Measurements from ENCODE around the gene ENOX1.
A peak's percentile ranks its signal among the peaks of the same experiment; 100 is the strongest.
"Not testable (repeated sequence)": the region's sequence is repeated elsewhere in the genome, so short reads cannot be mapped to it uniquely, and the experiment has no call there.

Gene ENOX1

DNA sequence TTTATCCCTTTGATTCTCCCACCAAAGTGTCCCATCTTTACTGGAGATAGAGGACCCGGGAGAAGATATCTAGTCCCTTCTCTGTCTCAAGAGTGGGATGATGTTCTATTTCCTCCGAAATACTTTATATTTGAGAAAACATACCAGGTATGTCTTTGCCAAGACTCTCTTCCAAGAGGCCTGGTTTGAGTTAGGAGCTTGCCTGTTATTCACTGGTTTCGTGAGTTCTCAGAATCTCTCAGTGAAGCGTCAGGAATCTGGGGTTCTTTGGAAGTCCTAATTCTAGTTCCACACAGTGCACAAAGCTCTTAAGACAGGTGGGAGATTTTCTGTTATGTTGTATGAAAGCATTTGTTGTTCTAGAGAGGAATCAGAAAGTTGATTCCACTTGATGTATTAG, 581.4 kb downstream of the ENOX1 start:
- DNase-seq (ENCODE audit: low read depth in 2 of 2) = no peak

DNA sequence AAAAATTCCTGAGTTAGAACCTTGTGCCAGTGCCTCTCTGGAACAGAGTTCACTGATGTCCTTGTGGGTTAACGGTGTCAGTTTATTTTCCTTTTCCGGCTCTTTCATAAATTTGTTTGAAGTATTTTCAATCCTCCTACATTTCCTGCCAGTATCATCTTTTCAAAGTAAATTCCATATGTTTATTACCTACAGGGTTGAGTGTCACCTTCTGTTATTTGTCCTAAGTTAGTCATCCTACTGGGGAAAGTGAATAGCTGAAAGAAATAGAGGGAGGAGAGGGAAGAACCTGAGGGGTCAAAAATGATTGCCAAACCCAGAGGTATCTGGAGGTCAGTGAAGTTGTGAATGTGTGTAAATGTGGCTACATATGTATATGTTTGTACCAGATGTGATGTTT, 582.2 kb downstream of the ENOX1 start:
- no peak for DNase-seq (ENCODE audit: low read depth in 2 of 2)

DNA sequence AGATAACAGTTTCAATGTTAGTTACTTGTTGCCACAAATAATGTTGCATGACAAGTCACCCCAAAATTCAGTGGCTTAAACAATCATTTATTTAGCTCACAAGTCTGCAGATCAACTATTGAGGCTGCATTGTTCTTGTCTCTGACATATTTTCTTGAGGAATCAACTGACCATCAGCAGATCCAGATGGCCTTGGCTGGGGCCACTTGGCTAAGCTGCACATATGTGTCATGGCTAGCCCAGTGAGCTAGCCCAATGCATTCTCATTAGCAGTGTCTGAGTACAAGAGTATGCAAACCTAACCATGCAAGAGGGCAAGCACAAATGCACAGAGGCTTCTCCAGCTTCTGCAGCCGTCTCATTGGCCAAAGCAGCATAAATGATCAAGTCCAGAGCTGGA, 583.0 kb downstream of the ENOX1 start:
- DNase-seq (ENCODE audit: low read depth in 2 of 2) = no peak

DNA sequence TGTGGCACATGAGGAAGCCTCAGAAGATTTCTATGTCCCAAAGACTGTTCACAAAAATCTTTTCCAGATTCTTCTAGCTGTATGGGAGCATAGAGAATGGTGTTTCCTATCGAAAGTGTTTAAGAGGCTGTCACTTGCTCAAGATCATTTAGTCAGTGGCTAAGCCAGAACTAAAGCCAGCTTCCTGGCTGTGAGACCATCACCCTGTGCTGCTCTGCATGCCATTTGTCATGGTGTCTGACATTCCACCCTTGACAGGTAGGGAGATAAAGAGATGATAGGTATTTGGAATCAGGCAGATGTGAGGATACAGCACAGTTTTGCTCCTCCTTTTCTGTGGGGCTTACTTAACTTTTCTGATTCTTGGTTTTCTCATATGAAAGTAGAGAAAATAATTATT, 586.0 kb downstream of the ENOX1 start:
- DNase-seq (ENCODE audit: low read depth in 2 of 2) = no peak

DNA sequence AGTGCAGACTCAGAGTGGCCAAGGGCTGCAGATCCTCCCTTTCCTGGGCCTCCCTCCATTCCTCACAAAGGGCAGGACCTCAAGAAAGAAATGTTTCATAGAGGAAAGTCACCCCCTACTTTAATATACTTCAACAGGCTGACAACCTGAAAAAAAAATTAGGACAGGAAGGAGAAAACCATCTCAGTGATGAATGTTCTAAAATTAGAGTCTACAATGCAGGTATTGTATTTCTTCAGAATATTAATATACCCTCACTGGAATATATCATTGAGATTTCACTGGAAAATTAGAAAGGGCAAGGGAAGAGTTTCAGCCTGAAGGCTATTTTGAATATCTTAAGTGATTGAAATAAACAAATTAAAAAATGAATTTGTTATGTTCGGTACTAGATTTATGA, 586.5 kb downstream of the ENOX1 start:
- no peak for DNase-seq (ENCODE audit: low read depth in 2 of 2)

DNA sequence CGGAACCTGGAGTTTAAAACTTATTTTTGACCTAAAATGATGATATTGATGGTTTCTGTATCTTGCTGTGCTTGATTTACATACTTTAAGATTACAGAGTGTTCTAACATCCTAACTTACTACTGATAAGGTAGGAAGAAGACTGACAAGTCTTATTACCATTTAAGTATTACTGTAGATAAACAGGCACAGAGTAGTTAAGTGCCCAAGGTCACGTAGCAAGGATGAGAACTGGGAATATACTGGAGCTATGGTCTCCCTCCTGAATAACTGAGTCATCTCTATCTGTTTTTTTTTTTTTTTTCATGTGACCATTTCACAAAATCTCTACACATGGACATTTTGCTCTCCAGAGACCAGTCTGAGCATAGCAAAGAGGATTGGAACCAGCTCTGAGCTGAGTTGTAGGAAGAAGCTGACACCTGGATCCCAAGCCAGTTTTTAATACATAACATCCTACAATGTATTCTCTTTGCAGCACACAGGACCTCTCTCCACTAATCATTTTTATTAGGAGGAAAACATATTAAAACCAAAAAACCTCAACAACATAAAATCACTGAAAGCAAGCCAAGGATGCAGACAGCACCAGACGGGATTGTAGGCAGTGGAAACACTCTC, 589.9 kb downstream of the ENOX1 start:
- DNase-seq (ENCODE audit: low read depth in 2 of 2) = peak; percentile 15 to 18

DNA sequence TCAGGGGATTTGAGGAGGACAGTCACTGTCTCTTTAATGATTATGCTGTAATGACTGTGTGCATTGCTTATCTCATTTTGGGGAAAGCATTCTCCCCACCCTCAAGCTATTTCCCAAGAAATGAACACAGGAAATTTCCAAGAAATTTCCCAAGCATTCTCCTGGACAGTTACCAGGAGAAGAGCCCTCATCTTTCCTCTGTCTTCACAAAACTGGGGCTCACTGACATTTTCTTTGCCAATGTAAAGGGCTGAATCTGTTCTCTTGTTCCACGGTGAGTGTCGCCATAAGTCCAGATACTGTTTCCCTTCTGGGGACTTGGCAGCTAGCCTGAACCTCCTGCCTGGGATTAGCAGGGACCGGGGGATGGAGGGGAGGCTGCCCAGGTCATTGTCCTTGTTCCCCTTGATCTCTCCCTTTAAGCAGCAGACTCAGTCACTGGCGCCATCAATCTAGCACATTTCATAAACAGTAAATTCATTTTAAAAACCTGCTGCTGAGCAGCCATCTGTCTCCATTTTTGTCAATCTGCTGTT, 590.6 kb downstream of the ENOX1 start:
- no peak for DNase-seq (ENCODE audit: low read depth in 2 of 2)

DNA sequence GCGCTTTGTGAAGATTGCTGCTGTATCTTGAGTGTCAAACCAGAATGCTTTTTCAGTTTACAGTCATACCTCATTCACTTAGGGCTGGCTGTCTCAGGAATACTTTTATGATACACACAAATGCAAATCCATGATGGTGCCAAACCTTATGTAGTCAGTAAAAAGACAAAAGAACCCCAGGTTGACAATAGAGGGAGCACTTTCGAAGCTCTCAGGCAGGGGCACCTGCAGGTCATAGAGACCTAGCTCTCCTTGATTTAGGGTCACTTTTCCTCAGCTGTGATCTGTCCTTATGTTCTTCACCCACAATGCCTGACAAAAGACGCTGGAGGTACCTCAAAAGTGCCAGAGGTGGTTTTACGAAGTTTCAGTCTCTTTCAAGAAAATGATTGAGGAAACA, 591.2 kb downstream of the ENOX1 start:
- no peak for DNase-seq (ENCODE audit: low read depth in 2 of 2)

DNA sequence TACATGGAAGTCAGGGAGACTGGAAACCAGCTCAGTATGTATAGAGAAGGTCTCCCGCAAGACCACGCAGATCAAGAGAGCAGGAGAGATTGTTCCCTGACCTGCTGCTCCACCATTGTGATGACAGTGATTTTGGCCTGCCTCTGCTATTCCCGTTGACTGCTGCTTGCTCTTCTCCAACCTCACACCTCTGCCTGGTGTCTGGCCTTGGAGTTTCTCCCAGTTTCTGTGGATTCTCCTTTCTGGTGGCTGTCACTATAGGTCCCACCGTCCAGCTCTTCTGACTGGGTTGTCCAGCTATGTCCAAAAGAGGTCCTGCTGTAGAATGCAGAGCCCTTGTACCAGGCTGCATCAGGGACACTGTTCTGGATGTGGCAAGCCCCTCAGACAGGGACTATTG, 591.7 kb downstream of the ENOX1 start:
- no peak for DNase-seq (ENCODE audit: low read depth in 2 of 2)

DNA sequence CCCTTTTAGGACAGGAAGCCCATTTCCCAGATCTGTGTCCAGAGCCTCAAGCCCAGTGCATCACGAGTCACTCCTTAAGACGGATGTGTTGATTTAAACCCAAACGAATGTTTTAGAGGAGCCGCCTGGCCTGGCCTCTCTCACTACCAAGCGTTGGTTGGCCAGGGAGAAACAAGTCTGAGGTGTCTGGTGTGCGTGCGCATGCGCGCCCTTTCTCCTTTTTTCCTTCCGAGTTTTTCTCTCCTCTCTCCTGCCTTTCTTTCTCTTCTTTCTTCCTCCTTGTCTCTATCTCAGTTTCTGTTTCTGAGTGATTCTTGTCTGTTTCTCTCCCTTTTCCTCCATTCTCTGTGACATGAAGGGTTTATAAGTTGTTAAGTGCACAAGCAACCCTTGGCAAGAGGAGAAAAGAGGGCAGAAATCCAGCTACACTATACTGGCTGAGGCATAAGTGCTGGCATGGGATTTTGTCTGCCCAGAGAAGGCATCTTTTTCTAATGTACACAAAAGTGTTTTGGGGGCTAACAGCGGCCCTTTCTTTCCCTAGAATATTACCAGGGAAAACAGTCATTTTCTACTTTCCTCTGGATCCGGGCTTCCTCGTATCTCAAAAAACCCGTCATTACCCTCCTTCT, 592.9 kb downstream of the ENOX1 start:
- no peak for DNase-seq (ENCODE audit: low read depth in 2 of 2)

DNA sequence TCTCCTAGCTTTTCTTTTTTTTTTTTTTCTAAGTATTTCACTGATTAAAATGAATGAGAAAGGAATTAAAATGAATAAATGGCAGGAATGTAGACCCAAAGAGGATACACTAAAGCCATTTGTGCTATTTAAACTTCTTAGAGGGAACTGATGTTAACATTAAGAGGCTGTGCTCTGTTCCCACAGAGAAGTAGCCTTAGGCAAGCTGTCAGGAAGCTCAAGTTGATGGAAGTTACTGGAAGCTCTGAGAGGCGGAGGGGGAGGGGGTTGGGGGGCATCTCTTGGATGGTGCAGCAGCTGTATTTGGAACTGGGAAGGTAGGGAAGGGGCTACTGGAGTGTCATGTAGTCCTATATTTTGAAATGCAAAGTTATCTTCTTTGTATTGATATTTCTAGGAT, 595.2 kb downstream of the ENOX1 start:
- no peak for DNase-seq (ENCODE audit: low read depth in 2 of 2)

DNA sequence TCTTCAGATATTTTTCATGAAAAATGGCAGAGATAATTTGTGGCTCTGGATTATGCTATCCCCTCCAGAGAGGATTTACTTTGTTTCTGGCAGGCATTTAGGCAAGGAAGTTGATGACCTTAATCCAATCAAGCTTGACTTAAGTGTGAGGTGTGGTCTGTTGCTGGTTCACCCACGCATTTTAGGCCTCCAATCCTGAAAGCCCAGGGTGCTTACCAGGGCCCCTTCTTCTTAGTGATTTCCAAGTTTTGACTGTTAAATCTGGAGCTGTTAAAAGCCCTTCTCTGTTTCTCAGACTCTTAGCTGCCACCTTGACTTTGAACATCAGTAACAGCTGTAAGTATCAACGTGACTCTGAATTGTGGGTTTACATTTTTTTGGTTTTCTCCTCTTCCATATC, 601.5 kb downstream of the ENOX1 start:
- DNase-seq (ENCODE audit: low read depth in 2 of 2) = no peak

DNA sequence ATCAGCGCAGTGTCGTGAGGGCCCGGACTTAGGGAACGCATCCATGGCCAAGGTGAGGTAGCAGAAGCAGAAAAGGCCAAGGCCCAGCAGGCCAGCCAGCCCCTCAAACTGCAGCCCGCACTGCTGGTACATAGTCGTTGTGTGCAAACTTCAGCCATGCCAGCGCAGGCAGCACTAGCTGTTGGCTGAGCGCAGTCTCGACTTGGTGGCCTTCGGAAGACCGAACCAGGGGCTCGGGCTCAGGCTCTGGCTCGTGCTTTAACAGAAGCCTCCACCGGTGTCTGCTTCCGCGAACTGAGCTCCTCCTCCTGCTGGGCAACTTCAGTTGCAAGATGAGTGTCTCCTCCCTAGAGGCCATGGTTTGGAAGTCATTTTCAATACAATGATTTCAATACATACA, 605.9 kb downstream of the ENOX1 start:
- no peak for DNase-seq (ENCODE audit: low read depth in 2 of 2)

DNA sequence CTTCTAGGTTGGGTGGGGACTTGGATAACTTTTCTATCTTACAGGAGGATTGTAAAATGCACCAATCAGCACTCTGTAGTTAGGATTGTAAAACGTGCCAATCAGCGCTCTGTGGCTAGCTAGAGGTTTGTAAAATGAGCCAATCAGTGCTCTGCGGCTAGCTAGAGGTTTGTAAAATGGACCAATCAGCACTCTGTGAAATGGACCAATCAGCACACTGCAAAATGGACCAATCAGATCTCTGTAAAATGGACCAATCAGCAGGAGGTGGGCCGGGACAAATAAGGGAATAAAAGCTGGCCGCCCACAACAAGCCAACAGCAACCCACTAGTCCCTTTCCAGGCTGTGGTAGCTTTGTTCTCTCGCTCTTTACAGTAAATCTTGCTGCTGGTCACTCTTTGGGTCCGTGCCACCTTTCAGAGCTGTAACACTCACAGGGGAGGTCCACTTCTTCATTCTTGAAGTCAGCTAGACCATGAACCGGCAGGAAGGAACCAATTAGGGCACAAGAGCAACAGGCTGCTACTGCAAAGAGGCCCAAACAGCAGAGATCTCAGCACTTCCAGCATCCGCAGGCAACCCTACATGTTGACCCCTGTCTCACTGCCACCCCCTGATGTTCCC, 606.6 kb downstream of the ENOX1 start:
- DNase-seq (ENCODE audit: low read depth in 2 of 2) = no peak

DNA sequence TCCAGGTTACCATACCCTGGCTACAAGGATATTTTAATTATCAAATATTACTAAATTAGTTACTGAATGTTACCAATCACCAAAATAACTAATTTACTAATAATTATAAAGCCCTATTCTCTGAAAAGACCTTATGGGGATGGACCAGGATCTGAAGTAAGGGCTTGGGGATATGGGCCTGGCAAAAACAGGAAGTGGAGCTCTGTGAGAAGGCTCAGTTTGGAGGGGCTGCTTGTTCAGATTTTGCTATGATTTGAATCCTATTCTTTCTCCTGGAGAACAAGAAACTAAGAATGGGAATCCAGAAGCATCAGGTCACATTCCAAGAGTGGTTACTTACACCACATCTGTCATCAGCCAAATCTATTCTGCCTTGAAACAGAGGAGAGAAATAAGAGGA, 615.3 kb downstream of the ENOX1 start:
- DNase-seq (ENCODE audit: low read depth in 2 of 2) = no peak

DNA sequence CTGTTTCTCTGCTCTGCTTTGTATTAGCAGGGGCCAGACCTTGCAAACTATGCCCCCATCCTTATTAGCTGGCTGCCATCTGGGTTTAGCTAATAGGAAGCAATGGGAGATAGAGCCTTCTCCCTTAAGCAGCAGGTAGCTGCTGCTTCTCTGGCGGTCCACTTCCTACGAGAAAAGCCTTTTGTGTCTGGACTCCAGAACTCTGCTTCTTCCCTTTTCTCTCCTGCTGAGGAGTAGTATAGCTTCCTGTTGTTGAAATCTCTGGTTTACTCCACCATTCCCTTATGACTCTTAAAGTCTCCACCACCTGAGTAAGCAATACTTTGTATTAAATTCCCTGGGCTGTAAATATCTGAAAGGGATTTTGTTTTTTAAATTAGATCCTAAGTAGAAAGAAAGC, 616.3 kb downstream of the ENOX1 start:
- no peak for DNase-seq (ENCODE audit: low read depth in 2 of 2)

DNA sequence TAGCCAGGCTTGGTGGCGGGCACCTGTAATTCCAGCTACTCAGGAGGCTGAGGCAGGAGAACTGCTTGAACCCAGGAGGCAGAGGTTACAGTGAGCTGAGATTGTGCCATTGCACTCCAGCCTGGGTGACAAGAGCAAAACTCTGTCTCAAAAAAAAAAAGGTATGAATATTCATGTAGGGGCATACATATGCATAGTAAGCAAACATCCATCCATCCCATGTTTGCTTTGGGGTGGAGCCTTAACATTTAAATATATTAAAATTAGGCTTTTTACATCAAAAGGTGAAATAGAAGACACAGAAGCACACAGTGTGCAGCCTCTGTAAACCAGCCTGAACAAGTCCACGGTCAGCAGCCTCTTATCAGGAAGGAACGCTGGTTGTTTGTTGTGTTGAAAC, 618.3 kb downstream of the ENOX1 start:
- not testable (repeated sequence) for DNase-seq (ENCODE audit: low read depth in 2 of 2)

DNA sequence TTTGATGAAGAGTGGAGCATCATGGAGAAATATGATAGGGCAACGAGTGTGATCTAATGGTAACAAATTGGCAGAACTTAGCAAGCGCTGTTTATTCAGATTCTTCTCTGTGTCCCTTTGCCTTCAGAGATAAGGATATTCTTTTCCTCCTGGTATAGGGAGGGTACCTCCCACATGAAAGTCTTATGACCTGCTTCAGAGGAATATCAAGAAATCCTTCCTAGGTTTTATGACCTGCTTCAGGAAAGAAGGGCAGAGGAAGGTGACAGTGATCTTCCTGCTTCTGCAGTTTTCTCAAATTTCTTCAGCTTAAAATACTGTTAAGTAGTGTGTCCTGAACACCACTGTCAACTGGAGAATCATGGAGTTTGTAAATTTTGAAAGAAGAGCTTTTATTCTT, 619.0 kb downstream of the ENOX1 start:
- no peak for DNase-seq (ENCODE audit: low read depth in 2 of 2)

DNA sequence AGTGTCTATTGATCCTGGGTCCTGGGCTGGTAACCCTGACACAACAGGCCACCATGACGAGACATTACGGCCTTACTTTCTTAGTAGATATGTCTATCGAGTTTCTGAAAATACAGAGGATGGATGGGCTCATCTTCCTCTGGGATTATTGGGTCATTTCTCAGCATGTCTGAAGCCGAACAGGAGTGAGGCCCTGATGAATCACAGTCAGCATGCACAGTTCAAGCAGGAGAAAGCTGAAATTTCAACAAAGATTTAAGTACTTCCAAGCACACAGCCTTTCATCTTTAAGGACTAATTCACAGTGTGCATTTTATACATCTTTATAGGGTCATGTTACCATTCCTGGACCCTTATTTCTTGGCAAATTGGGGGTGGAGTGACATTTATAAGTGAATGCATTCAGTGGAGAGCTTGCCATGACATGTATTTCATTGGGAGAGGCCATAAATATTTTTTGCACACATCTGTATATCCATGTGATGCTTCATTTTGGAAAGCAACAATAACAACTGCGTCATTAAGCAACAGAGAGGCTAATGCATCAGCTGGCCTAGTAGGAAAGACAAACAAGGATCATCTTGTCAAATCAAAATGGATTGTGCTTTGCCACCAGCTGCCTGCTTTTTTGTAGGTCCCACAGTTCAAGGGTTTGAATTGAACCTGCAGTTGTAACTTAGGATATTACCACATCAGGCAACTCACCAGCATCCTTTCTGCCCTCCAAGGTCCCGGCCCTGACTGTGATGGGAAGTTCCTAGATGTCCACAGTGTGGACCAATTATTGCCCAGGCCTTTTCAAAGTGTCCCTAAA, 619.9 kb downstream of the ENOX1 start:
- DNase-seq (ENCODE audit: low read depth in 2 of 2) = no peak

Measured in fibroblast of skin of left quadriceps (primary cell).